Activated CD4-positive, alpha-beta T cell treated with anti-CD3 and anti-CD28 coated beads, Interleukin-10, Interleukin-2, amounts not matched to agents 100 ng/mL and 50 ng/mL, durations not matched to agents 16 hours and 8 hours (primary cell): Measurements from ENCODE around the gene TMEM200A.
"Not testable (repeated sequence)": the region's sequence is repeated elsewhere in the genome, so short reads cannot be mapped to it uniquely, and the experiment has no call there.

Source experiments
- DNase-seq: peaks from one replicate; pipeline ENCODE4 v3.0.0-alpha.2; 2020

TMEM200A gene

DNA sequence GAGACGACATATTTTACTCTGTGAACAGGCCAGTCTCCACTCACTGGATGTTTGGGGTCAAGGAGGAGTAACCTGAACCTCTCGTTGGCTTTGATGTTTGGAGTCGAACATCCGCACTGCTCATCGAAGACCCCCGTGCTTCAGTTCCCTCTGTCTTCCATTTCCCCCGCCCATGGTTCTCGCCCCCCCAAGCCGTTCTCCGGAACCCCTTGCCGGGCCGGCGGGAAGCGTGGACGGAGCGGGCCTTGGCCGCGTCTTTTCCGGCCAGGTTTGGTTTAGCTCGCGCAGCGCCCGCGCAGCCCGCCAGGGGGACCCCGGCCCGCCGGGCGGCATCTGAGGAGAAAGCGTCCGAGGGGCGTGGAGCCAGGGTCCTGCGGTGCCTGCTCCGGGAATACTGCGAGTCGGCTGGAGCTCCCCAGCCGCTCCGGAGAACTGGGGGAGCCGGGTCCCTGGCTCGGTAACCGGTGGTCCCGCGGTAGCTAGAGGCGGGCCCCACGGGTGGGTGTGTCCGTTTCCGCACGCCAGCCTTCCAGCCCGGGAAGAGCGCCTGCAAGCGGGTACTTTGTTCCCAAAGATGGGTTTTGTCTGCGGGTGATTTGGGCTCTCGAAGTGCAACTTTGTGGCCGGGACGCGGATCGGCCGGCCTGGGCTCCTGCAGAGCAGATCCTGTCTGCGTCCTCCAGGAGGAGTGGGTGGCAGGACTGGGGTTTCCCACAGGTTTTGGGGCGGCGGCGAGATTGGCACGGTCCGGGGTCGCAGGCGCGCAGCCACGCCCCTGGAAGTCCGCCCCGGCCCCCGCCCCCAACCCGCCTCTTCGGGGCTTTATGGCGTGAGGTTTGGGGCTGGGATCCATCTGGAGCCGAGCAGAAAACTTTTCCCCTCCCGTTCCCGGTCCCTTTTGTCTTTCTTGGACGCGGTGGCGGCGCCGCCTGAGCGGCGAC lies at the start of gene TMEM200A:
TSS of gene TMEM200A (plus strand) at position 852 of the 941 bp plus-strand sequence. CDS start 74,406 bp downstream, outside the sequence.
- DNase-seq, result peak; percentile 65

DNA sequence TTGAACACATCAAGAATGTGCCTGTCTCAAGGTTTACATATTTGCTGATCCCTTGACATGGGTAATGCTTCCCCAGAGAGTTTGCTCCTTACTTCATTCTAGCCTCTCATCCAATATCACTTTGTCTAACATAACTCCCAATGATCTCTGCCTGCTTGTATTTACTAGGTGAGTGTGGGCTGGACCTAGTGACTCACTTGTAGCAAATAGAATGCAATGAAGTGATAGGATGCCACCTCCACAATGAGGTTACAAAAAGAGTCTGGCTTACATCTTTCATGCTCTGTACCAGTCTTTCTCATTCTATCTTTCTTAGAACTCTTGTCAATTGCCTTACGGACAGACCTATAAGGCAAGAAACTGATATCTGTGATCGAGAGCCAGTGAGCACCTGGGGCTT lies 44.9 kb upstream of the TMEM200A start:
- DNase-seq, result no peak

DNA sequence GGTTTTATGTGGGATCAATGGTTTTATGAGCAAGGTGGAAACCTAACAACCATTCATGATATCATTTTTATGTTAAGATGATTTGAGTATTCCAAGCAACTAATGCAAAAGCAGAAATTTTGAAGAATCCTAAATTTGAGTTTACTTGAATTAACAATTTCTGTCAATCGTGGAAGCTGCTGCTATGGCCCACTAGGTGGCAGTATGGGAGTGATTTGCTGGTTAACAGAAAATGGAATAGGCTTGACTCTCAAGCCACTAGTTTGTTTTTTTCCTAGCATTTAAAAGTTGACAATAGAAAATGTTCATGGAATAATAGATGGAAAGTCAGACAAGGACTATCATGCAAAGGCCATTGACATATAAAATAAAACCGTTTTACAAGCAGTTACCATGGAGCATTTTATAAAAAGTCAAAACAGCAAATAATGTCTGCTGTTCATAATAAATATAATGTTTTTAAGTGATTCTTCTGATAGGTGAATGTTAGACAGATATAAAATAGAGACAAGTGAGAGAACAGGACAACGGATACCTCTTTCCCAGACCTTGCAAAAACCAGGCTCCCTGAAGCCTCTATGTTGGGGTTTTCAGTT lies 43.0 kb upstream of the TMEM200A start:
- DNase-seq, result peak; percentile 60

DNA sequence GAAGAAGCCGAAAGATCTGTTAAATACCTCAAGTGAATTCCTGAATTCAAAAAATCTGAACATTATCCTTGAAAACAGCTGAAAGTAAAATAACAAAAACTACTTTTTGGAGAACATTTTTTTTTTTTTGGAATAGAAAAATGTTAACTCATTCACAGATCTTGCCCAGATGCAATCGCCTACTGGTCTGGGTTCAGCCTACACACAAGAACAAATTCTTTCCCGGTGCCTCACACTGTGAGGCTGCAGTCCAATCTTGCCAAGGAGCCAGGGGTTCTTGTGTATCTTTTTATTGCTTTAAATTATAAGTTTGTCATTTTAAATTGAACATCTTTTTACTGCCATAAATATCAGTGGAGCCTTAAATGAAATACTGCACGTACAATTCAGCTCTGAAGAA lies 41.2 kb upstream of the TMEM200A start:
- no peak for DNase-seq

DNA sequence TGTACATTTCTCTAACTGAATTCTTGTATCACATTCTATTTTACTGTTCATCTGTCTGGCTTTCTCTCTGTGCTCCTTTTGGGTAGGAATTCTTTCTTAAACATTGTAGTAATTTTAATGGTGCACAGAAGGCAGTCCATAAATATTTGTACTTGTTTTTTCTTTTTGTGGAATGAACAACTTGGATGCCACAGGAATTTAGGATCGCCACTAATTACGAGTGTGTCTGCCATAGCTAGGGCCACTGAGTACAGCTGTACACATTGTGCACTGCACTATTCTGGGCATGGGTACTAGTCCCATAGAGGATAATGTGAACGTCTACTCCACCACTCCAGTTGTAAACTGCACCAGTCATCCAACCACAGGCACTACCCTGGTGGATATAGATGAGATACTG lies 39.3 kb upstream of the TMEM200A start:
- no peak for DNase-seq

DNA sequence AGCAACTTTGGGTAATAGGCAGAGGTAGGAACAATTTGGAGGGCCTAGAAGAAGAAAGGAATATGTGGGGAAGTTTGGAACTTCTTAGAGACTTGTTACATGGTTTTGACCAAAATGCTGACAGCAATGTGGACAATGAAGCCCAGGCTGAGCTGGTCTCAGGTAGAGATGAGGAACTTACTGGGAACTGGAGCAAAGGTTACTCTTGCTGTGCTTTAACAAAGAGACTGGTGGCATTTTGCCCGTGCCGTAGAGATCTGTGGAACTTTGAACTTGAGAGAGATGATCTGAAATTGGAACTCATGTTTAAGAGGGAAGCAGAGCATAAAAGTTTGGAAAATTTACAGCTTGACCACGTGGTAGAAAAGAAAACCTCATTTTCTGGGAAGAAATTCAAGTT lies 28.3 kb upstream of the TMEM200A start:
- no peak for DNase-seq

DNA sequence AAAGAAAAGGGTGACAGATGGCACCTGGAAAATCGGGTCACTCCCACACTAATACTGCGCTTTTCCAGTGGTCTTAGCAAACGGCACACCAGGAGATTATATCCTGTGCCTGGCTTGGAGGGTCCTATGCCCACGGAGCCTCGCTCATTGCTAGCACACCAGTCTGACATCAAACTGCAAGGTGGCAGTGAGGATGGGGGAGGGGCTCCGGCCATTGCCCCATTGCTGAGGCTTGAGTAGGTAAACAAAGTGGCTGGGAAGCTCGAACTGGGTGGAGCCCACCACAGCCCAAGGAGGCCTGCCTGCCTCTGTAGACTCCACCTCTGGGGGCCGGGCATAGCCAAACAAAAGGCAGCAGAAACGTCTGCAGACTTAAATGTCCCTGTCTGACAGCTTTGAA lies 19.5 kb upstream of the TMEM200A start:
- not testable (repeated sequence) for DNase-seq

DNA sequence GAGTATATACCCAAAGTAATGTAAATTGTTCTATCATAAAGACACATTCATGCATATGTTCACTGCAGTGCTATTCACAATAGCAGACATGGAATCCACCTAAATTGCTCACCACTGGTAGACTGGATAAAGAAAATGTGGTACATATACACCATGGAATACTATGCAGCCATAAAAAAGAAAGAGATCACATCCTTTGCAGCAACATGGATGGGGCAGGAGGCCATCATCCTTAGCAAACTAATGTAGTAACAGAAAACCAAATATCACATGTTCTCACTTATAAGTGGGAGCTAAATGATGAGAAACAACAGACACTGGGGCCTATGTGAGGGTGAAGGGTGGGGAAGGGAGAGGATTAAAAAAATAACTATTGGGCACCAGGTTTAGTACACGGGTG lies 11.5 kb upstream of the TMEM200A start:
- no peak for DNase-seq

DNA sequence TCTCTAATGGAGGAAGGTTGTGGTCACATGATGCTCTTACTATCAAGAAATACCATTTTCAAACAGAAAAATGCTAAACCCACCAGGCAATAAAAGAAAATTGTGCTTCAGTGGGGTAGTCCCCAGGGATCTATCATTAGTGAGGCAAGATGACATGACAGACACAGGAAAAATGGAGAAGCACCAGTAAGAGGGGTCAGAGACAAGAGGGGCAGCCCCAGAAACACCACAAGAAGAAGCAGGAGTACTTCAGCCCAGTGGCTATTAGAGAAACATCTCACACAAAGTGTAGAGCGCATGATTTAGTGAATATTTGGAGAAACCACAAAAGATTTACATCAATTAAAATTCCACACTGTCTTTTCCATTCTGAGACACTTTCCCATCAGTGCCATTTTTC lies 10.2 kb upstream of the TMEM200A start:
- no peak for DNase-seq

DNA sequence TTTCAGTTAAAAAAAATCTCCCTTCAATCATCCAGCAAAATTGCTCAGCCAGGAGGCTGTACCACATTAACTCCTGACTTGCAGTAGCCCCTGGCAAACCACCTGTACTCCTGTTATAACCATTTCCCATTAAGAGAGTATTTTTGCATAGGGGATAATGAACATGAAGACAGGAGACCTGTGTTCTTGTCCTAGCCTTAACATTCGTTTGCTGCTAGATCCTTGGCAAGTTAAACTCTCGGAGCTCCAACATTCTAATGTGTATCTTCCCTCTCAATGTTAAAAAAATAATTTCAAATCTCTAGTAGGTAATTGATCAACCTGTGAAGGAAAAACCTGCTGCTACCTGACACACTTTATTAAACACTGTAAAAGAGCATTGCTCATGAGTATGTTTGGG lies 8.4 kb upstream of the TMEM200A start:
- no peak for DNase-seq

DNA sequence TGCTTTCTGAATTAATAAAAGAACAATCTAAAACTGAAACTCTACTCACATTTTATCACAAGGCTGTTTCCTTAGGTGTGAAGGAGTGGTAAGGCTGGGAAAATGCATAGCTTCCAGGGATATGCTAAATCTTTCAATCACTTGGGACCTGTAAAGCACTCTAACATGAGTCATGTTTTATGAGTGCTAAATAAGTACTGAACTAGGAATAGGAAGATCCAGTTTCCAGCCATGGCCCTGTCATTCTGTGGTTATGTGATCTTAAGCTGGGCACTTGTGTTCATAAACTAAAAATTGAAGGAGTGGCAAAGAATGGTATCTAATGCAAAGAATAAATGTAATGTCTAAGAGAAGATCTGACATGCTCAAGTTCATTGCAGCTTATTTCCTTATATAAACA lies 6.1 kb upstream of the TMEM200A start:
- DNase-seq, result no peak

DNA sequence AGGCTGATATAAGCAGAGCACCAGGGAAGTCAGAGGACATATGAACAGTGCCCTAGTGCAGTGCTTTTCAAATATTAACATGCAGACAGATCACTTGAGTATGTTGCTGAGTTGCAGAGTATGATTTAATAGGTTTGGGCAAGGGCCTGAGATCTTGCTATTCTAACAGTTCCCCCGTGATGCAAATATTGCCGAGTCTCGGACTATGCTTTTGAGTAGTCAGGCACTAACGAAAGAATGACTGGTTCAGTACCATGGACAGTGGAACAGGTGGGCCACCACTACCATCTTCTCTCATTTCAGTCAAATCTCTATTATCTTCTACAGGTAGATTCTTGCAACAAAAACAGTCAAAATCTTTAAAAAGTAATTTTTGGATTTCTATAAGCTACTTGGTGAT lies 3.7 kb upstream of the TMEM200A start:
- DNase-seq, result no peak

DNA sequence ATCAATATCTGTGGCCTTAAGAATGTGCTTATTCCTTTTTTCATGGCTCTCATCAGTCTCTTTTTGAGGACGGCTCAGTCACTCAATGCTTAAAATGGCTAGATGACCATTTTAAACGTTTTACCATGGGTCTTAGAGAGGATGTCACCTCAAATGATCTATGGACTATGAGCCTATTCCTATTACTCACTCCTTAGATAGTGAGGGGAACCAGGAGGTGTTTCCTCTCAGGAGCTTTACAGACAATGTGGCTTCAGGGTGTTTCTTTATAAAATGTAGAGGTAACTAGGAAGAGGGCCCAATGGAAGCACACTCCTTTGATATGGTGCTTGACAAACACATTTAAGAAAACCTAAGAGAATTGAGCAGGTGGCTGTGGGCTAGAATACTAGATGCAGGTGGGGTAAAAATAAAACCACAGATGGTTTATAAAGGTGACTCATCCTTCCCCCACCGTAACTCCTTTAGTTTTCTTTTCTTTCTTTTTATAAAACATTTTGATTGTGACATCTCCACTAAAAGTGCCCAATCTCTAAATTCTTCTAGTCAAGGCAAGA lies 1.5 kb upstream of the TMEM200A start:
- DNase-seq, result no peak

DNA sequence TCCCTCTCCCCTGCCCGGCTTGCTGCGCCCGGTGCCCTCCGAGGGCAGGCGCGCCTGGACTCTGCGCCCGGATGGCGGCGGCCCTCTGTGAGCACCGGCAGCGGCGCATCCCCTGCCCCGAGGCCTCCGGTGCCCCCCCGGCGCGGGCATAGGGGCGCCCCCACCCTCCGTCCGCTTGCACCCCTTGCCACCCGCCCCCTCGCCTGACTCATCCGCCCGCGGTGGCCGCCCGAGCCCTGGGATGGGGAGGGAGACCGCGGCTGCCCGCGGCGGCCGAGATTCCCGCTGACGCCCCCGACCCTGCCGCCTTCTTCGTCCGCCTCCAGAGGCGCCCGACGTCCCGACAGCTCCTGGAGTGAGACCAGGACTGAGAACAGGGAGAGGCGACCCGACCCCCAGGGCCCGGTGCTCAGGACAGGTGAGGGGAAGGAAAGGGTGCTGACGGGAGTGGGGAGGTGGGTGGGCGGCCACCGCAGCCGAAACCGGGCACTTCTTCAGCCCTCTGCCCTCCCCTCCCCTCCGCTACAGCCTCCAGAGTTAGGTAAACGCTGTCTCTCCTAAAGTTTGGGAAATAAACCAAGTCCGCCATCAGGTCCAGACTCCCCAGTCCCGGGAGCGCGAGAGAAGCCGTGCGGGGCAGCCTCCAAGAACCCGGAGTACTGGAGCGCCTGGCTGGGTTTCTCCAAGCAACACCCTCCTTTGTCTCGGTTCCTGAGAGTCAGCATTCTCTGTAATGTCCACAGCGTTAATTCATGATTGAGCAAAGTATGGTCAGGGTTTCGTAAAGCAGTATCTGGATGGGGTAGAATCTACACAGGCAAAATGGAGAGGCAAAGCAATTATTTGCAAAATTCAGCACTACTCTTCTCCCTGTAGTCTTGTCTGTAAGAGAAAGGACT lies 539 bp downstream of the TMEM200A start:
- peak; percentile 21 for DNase-seq

DNA sequence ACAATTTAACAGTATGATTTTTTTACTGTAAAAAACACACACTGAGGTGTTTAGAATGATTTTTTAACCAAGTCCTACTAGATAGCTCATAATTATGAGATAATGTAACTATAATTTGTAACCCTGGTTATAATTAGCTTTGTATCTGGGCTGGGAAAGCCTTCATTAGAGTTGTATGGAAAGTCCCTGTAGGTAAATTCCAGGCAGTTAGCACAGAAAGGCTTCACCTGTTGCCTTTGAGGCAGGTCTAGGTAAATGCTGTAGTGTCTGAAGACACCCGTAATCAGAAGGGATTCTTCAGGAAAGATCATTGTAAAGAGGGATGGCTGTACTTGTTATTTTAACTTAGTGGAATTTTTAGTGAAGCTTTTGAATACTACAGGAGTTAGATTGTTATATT lies 1.9 kb downstream of the TMEM200A start:
- no peak for DNase-seq

DNA sequence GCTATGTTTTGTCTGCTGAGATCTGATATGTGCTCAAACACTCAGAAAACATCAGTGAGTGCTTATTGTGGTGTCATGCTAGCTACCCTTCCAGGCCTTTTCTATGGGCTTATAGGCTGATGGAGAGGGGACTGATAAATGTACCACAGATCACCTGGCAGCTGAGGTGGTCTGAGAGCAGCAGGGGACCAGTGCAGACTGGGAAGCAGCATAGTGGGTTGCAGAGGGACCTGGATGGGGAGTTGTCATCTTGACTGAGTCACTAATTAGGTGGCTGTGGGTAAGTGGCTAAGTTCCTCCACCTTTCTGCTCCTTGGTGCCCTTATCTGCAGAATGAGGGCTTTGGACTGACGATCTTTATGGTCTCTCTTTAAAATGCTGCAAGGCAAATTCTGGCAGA lies 2.8 kb downstream of the TMEM200A start:
- no peak for DNase-seq

DNA sequence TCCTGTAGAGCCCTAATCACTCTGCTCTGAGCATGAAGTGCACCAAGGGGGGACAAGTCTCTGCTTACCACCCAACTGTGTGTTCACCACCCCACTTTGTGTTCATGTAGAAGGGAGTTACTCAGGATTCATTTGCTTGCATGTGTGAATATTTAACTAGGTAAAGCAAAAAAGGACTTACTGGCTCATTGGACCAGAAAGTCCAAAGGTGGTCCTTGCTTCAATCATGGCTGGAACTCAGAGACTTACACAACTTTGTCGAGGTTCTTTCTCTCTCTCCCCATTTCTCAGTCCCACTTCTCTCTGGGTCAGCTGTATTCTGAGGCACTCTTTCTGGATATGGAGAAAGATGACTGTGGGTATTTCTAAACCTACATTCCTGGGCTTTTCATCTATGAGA lies 4.0 kb downstream of the TMEM200A start:
- DNase-seq, result no peak

DNA sequence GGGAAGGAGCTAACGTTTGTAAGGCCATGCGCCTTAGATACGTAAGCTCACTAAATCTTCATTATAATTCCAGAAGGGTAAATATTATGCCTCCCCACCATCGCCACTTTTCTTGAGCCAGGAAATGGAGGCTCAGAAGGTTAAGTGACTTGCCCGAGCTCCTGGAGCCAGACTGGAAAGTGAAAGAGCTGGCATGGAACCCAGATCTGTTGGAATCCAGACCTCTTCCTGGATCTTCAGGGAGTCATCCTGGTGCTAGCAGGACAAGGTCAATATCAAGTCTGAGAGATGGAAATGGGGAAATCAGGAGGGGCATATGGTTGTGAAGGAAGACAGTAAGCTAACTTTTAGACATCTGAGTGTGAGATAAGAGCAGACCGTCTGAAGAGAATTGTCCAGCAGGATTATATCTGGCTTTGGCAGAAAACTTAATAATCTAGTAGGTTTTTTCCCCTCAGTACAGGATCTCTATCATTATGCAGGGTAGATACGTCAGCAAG lies 6.2 kb downstream of the TMEM200A start:
- DNase-seq, result no peak

DNA sequence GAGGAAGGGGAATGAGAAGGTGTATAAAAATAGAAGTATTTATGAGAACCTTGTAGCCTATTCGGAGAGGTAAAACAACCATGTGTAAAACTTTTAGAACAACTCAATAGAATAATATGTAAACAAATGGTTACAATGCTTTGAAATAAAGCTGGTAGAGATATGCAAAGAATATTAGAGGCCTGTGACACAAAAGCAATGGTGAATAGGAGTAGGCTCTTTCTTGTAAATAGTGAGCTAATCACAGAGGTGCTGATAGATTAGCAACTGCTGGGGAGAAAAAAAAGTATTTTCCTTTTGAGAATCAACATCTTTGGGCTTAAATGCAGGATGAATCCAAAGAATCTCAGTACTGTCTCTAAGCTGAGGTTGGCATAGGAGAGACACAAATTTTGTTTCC lies 7.0 kb downstream of the TMEM200A start:
- no peak for DNase-seq

DNA sequence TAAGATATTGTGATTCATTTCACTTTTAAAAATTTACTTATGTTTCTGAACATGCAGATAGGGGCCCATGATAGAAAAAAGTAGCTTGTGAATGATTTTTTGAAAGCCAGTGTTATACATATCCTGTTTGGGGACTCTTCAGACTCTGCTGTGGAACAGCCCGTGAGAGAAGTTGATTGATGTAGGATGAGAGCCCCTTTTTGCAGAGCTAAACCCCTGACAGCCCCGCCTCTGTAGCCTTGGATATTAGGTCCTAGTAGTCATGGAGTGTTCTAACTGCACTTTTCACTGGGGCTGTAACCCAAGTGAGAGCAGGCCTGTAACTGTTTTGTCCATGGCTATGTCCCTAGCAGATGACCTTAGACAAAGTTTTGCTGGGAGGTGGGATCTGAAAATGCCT lies 8.2 kb downstream of the TMEM200A start:
- DNase-seq, result no peak

DNA sequence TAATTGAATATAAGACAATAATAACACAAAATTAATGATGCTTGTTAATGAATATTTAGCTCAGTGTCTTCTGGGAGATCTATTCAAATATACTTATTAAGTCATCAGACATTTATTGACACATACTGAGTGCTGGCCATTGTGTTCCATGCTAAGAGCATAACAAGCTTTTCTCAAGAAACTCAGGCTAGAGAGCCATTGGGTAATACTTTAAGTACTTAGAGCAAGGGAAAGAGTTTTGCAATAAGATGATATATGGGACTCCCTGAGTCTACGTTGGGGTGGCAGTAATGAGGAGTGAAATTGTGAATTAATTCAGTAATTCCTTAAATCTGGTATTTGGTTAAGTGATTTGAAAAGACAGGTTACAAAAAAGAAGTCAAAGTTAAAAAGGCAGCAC lies 11.1 kb downstream of the TMEM200A start:
- no peak for DNase-seq

DNA sequence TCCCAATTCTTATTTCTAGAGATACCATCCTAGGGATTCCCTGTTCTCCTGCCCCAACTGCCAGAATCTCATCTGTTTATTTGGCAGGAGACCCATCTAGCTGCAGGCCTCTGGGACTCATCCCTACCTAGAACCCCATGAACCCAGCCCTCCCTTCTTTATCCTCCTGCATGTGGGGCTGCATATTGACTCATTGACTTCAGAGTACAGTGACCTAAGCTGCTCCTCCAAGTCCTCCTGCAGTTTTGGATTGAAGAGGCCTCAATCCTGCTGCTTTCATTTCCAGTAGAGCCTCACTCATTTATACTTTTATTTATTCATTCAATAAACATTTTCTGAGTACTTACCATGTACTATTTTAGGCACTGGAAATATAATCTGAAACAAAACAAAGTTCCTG lies 11.6 kb downstream of the TMEM200A start:
- no peak for DNase-seq

DNA sequence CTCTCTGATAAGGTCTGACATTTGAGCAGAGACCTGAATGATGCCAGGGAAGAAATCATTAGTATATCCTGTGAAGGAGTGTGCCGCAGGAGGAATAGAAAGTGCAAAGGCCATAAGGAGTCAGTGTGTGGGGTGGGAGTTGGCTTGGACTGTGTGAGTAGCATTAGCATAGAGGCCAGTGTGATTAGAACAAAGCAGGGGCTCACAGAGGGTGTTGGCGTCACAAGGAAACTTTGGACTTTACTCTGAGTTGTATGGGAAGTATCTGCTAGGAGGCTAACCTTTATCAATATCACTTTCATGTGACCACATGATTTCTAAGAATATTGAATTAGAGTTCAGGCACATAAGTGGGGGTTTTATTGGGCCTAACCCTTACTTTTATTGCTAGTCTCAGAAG lies 12.1 kb downstream of the TMEM200A start:
- DNase-seq, result no peak
